Measurements from ENCODE around the gene GPC5.

The GPC5 gene

GRCh38 chr13:91588541-91588940 is 190.1 kb downstream of the GPC5 start:
- no peak overlapping the region for H3K4me3 ChIP-seq (ENCODE audit: control insufficient read depth, low read depth, low read length)
- no peak for TF ChIP-seq CTCF (conservative IDR thresholded peaks at IDR 0.05; ENCODE audit: control insufficient read depth, insufficient read depth, low read depth, low read length)
- no peak for DNase-seq (ENCODE audit: low read depth)

GRCh38 chr13:91592056-91593014 is 193.9 kb downstream of the GPC5 start:
- no peak for DNase-seq (ENCODE audit: low read depth)
- no peak overlapping the region for H3K4me3 ChIP-seq (ENCODE audit: control insufficient read depth, low read depth, low read length)
- TF ChIP-seq CTCF (conservative IDR thresholded peaks at IDR 0.05; ENCODE audit: control insufficient read depth, insufficient read depth, low read depth, low read length) = no peak

GRCh38 chr13:91593456-91593855 is 195.0 kb downstream of the GPC5 start:
- no peak for DNase-seq (ENCODE audit: low read depth)
- TF ChIP-seq CTCF (conservative IDR thresholded peaks at IDR 0.05; ENCODE audit: control insufficient read depth, insufficient read depth, low read depth, low read length) = no peak
- no peak overlapping the region for H3K4me3 ChIP-seq (ENCODE audit: control insufficient read depth, low read depth, low read length)

GRCh38 chr13:91594061-91594460 is 195.6 kb downstream of the GPC5 start:
- H3K4me3 ChIP-seq (ENCODE audit: control insufficient read depth, low read depth, low read length) = no peak overlapping the region
- TF ChIP-seq CTCF (conservative IDR thresholded peaks at IDR 0.05; ENCODE audit: control insufficient read depth, insufficient read depth, low read depth, low read length) = no peak
- no peak for DNase-seq (ENCODE audit: low read depth)

GRCh38 chr13:91595677-91596076 is 197.3 kb downstream of the GPC5 start:
- no peak for DNase-seq (ENCODE audit: low read depth)
- no peak for TF ChIP-seq CTCF (conservative IDR thresholded peaks at IDR 0.05; ENCODE audit: control insufficient read depth, insufficient read depth, low read depth, low read length)
- no peak overlapping the region for H3K4me3 ChIP-seq (ENCODE audit: control insufficient read depth, low read depth, low read length)

- H3K4me3 ChIP-seq (ENCODE audit: control insufficient read depth, low read depth, low read length) = no peak overlapping the region
- no peak for TF ChIP-seq CTCF (conservative IDR thresholded peaks at IDR 0.05; ENCODE audit: control insufficient read depth, insufficient read depth, low read depth, low read length)
- DNase-seq (ENCODE audit: low read depth) = no peak
These were observed 198.4 kb downstream of the GPC5 start for GRCh38 chr13:91596842-91597241.
